ENCODE results near the gene PADI2. TPM values are rescaled to one million over a fixed set of nuclear protein-coding genes. Genes with fewer than 3 reads are reported as not detected.

The PADI2 gene
- total and polyA plus RNA-seq, 4 donors = 0.25 to 2.4 (median 0.96) TPM

DNA sequence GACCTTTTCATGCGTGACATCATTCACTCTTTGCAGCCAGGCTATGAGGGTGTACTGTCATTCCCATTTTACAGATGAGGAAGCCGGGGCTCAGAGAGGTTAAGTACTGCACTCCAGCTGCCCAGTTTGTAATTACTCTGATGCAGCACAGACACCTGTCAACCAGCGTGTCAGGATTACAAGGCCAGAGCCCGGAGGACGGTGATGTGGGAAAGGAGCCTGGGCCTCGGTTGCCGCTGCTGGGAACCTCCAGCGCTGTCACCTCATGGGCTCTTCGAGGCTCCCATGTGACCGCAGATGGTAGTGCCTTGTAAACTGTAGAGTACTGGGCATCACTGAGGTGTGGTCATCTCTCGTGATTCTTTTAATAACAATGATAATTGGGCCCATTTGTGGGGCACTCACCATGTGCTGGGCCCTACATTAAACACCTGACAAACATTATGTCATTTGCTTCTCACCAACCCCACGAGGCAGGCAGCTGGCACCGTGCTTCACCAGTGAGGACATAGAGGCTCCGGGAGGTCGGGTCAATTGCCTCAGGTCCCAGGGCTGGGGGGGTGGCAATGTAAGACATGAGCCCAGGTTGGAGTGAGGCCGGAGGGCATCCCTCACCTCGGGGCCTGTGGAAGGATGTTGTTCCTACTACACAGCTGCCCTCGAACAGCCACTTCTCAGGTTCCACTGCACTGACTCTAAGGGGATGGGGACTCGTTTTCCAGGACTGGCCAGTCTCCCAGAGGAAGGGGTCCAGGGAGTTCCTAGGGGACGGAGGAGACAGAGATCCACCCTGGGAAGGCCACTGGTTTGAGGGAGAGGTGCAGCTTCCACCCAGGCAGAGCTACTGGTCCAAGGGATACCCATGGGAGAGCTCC, 42.9 kb upstream of the PADI2 start:
- Histone ChIP-seq H3K4me3 (ENCODE audit: low read depth in 1 of 3, low read length in 3 of 3) (no peak overlapping the region), H3K36me3 (ENCODE audit: control insufficient read depth in 4 of 4, insufficient read depth in 3 of 4, low read depth in 1 of 4, low read length in 3 of 4) (no peaks in the 10 kb centered on the region), H3K27me3 (ENCODE audit: control insufficient read depth in 4 of 4, insufficient read depth in 4 of 4, low read length in 3 of 4) (peaks cover 0 to 2% (median 0%) of the 10 kb centered on the region in 4 donors), H3K9ac (ENCODE audit: low read depth in 1 of 2, low read length in 2 of 2) (no peak overlapping the region), H3K4me1 (ENCODE audit: control insufficient read depth in 4 of 4, insufficient read depth in 4 of 4, low read length in 3 of 4) (no peaks in the 10 kb centered on the region), H3K9me3 (ENCODE audit: control insufficient read depth in 4 of 4, low read length in 3 of 4) (no peaks in the 10 kb centered on the region), H3K27ac (ENCODE audit: low read depth in 1 of 2, low read length in 2 of 2) (no peak overlapping the region)
- no peak for DNase-seq (ENCODE audit: low spot score)
- WGBS = 84% methylated on average over 20 of the region's 20 CpGs
- TF ChIP-seq NR2F2 (IDR thresholded peaks at IDR 0.05) (no peak), GABPA (IDR thresholded peaks at IDR 0.05 in 1 of 2, conservative IDR thresholded peaks at IDR 0.05 in 1 of 2) (no peak), TAF1 (conservative IDR thresholded peaks at IDR 0.05) (no peak), EGR1 (IDR thresholded peaks at IDR 0.05; ENCODE audit: low read depth in 2 of 2) (no peak), RAD21 (IDR thresholded peaks at IDR 0.05) (no peak), FOXA1 (IDR thresholded peaks at IDR 0.05) (no peak), FOXA2 (IDR thresholded peaks at IDR 0.05) (no peak), YY1 (IDR thresholded peaks at IDR 0.05) (no peak), HNF4G (IDR thresholded peaks at IDR 0.05) (no peak), JUND (IDR thresholded peaks at IDR 0.05) (no peak)
- TF ChIP-seq, protein P1, sequence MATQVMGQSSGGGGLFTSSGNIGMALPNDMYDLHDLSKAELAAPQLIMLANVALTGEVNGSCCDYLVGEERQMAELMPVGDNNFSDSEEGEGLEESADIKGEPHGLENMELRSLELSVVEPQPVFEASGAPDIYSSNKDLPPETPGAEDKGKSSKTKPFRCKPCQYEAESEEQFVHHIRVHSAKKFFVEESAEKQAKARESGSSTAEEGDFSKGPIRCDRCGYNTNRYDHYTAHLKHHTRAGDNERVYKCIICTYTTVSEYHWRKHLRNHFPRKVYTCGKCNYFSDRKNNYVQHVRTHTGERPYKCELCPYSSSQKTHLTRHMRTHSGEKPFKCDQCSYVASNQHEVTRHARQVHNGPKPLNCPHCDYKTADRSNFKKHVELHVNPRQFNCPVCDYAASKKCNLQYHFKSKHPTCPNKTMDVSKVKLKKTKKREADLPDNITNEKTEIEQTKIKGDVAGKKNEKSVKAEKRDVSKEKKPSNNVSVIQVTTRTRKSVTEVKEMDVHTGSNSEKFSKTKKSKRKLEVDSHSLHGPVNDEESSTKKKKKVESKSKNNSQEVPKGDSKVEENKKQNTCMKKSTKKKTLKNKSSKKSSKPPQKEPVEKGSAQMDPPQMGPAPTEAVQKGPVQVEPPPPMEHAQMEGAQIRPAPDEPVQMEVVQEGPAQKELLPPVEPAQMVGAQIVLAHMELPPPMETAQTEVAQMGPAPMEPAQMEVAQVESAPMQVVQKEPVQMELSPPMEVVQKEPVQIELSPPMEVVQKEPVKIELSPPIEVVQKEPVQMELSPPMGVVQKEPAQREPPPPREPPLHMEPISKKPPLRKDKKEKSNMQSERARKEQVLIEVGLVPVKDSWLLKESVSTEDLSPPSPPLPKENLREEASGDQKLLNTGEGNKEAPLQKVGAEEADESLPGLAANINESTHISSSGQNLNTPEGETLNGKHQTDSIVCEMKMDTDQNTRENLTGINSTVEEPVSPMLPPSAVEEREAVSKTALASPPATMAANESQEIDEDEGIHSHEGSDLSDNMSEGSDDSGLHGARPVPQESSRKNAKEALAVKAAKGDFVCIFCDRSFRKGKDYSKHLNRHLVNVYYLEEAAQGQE (IDR thresholded peaks at IDR 0.05) = no peak
- TF ChIP-seq, protein P2, sequence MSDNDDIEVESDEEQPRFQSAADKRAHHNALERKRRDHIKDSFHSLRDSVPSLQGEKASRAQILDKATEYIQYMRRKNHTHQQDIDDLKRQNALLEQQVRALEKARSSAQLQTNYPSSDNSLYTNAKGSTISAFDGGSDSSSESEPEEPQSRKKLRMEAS (IDR thresholded peaks at IDR 0.05) = no peak
- TF ChIP-seq, protein P3, sequence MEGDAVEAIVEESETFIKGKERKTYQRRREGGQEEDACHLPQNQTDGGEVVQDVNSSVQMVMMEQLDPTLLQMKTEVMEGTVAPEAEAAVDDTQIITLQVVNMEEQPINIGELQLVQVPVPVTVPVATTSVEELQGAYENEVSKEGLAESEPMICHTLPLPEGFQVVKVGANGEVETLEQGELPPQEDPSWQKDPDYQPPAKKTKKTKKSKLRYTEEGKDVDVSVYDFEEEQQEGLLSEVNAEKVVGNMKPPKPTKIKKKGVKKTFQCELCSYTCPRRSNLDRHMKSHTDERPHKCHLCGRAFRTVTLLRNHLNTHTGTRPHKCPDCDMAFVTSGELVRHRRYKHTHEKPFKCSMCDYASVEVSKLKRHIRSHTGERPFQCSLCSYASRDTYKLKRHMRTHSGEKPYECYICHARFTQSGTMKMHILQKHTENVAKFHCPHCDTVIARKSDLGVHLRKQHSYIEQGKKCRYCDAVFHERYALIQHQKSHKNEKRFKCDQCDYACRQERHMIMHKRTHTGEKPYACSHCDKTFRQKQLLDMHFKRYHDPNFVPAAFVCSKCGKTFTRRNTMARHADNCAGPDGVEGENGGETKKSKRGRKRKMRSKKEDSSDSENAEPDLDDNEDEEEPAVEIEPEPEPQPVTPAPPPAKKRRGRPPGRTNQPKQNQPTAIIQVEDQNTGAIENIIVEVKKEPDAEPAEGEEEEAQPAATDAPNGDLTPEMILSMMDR (IDR thresholded peaks at IDR 0.05; ENCODE audit: low read depth, low read length, missing input control) = no peak
- TF ChIP-seq, protein P4, sequence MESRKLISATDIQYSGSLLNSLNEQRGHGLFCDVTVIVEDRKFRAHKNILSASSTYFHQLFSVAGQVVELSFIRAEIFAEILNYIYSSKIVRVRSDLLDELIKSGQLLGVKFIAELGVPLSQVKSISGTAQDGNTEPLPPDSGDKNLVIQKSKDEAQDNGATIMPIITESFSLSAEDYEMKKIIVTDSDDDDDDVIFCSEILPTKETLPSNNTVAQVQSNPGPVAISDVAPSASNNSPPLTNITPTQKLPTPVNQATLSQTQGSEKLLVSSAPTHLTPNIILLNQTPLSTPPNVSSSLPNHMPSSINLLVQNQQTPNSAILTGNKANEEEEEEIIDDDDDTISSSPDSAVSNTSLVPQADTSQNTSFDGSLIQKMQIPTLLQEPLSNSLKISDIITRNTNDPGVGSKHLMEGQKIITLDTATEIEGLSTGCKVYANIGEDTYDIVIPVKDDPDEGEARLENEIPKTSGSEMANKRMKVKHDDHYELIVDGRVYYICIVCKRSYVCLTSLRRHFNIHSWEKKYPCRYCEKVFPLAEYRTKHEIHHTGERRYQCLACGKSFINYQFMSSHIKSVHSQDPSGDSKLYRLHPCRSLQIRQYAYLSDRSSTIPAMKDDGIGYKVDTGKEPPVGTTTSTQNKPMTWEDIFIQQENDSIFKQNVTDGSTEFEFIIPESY (IDR thresholded peaks at IDR 0.05) = no peak

Data from liver (tissue), 9 donors.